Activated naive CD8-positive, alpha-beta T cell treated with anti-CD3 and anti-CD28 coated beads, Interleukin-2, amount 10 ng/mL, durations not matched to agents 7 days and 5 days (primary cell): ENCODE results near the gene PRPH. TPM values are rescaled to one million over a fixed set of nuclear protein-coding genes. Genes with fewer than 3 reads are reported as not detected.
A peak's percentile ranks its signal among the peaks of the same experiment; 100 is the strongest.
"Not testable (repeated sequence)": the region's sequence is repeated elsewhere in the genome, so short reads cannot be mapped to it uniquely, and the experiment has no call there.

ENCODE experiments used
- ATAC-seq: fragments of 150-1000 bp; cut with Tn5 transposase; one replicate; pipeline ENCODE4 v1.10.0; 2021; ENCODE audit warnings: low read depth, moderate library complexity
- POLR2A ChIA-PET: fragments of 350-600 bp; sonication (Branson Sonifier 250); formaldehyde crosslinking; loops from one replicate; lab custom pipeline; 2021; ENCODE audit warnings: antibody characterized with exemption; lab: Charles Lee
- DNase-seq: peaks from one replicate; pipeline ENCODE4 v3.0.0; 2021
- H3K27ac Mint-ChIP-seq: one replicate; pipeline ENCODE4 v1.8.0; 2022; ENCODE audit warnings: mild to moderate bottlenecking, mixed read lengths
- H3K27me3 Mint-ChIP-seq: one replicate; pipeline ENCODE4 v1.8.0; 2022; ENCODE audit warnings: mild to moderate bottlenecking, moderate library complexity, mixed read lengths
- H3K36me3 Mint-ChIP-seq: one replicate; pipeline ENCODE4 v1.8.0; 2021; ENCODE audit warnings: mild to moderate bottlenecking, mixed read lengths
- H3K4me1 Mint-ChIP-seq: one replicate; pipeline ENCODE4 v1.8.0; 2021; ENCODE audit warnings: mixed read lengths
- H3K4me3 Mint-ChIP-seq: one replicate; pipeline ENCODE4 v1.8.0; 2022; ENCODE audit warnings: mild to moderate bottlenecking, moderate library complexity, mixed read lengths
- H3K9me3 Mint-ChIP-seq: one replicate; pipeline ENCODE4 v1.8.0; 2021; ENCODE audit warnings: mixed read lengths
- total RNA-seq, 2 experiments: library from RNA; stranded (reverse); gene quantifications; one replicate each; pipeline ENCODE4 v1.2.3, GENCODE V29; 2021

Gene PRPH
- total RNA-seq, 2 experiments from 2014 or later = 0.67 TPM; not detected in 1

DNA sequence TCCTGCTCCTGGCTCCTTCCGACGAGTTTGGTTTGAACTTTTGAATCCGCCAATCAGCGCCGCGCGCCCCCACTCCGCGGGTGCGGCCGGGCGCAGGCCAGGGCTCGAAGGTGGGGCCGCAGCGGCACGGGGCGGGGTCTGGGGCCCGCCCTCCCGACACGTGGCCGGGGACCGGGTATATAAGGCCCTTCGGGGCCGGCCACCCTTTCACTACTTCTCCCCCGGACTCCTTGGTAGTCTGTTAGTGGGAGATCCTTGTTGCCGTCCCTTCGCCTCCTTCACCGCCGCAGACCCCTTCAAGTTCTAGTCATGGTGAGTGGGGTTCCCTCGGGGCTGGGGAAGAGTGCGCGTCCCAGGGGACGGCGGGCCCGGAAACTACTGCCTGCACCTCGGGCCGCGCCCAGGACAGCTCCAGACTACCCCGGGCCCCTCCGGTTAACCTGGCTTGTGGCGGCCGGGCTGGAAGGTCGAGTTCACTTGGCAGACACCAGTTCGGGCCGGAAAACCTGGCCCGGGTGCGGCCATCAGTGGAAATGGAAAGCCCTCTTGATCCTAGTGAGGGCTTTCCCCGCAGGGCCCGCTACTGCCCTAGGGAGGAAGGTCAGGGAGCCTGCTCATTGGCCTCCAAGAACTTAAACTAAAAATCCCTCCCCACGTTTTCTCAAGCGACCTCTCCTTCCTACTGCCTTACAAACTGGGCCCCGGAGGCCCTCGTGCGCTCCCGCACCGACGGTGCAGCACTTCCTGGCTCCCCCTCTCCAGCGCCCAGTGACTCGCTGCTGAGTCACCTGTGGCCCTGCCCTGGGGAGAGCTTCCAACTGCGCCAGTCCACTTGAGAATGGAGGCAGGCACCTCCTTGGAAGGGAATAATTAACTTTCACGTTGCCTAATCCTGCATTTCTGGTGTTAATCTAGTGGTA, 29.8 kb upstream of the PRPH start, which contains the start of gene TUBA1C:
TSS of gene TUBA1C (plus strand) at position 210 of the 920 bp plus-strand sequence. CDS start at position 310, 100 bp downstream.
- peaks cover 29% of the 10 kb centered on the region for H3K4me1 Mint-ChIP-seq
- peak within 1 kb of the TSS; percentile 98 for H3K27ac Mint-ChIP-seq
- no peaks in the 10 kb centered on the region for H3K9me3 Mint-ChIP-seq
- POLR2A ChIA-PET = interaction anchor here (0.5 to 4.7 kb wide), 27 partner anchors 8 to 1425 kb away, joined by 3 to 91 read pairs (median 4); partner anchors contain the start of genes C1QL4, DDX23, KMT2D and PRPH
- peak; percentile 97 for DNase-seq
- H3K27me3 Mint-ChIP-seq = no peaks in the 10 kb centered on the region
- peak within 1 kb of the TSS; percentile 99 for H3K4me3 Mint-ChIP-seq
- ATAC-seq = peak; percentile 85
- H3K36me3 Mint-ChIP-seq = peaks cover 18% of the 10 kb centered on the region

GRCh38 chr12:49269191-49269590, 25.8 kb upstream of the PRPH start:
- not testable (repeated sequence) for H3K27me3 Mint-ChIP-seq, H3K27ac Mint-ChIP-seq, H3K4me3 Mint-ChIP-seq, DNase-seq, H3K9me3 Mint-ChIP-seq, ATAC-seq
- Mint-ChIP-seq H3K36me3 (peaks cover 21% of the 10 kb centered on the region), H3K4me1 (peaks cover 18% of the 10 kb centered on the region)
- POLR2A ChIA-PET = interaction anchor here (1.3 kb wide), 1 partner anchor 53 kb away, joined by 4 read pairs; the partner anchor contains the start of gene TROAP

- no peak overlapping the region for H3K4me3 Mint-ChIP-seq
- POLR2A ChIA-PET = interaction anchor here (1.0 to 1.3 kb wide), 2 partner anchors 9 to 142 kb away, joined by 3 read pairs; partner anchors contain the start of gene TUBA1B
- peak overlapping the region; percentile 68 for H3K27ac Mint-ChIP-seq
- ATAC-seq = no peak
- peaks cover 7% of the 10 kb centered on the region for H3K4me1 Mint-ChIP-seq
- H3K27me3 Mint-ChIP-seq = no peaks in the 10 kb centered on the region
- H3K9me3 Mint-ChIP-seq = no peaks in the 10 kb centered on the region
- peaks cover 12% of the 10 kb centered on the region for H3K36me3 Mint-ChIP-seq
- DNase-seq = no peak
These were observed 21.9 kb upstream of the PRPH start for GRCh38 chr12:49272790-49273725.

DNA sequence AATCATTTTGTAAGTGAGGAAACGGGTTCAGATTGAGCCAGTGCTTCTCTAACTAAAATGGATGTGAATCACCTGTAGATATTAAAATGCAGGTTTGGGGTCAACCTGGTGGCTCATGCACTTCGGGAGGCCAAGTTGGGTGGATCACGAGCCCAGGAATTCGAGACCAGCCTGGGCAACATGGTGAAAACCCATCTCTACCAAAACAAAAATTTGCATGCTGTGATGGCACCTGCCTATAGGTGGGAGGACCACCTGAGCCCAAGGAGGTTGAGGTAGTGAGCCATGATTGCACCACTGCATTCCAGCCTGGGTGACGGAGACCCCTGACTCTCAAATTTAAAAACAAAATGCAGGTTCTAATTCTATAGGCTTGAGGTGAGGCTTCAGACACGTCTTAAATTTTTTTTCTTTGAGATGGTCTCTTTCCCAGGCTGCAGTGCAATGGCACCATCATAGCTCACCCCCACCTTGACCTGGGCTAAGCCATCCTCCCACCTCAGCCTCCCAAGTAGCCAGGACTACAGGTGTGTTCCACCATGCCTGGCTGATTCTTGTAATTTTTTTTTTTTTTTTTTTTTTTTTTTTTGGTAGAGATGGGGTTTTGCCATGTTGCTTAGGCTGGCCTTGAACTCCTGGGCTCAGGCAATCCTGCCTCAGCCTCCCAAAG, 21.1 kb upstream of the PRPH start:
- Mint-ChIP-seq H3K4me3 (no peak overlapping the region), H3K4me1 (peaks cover 4% of the 10 kb centered on the region), H3K9me3 (no peaks in the 10 kb centered on the region), H3K36me3 (peaks cover 12% of the 10 kb centered on the region), H3K27ac (no peak overlapping the region), H3K27me3 (peaks cover 2% of the 10 kb centered on the region)
- POLR2A ChIA-PET = interaction anchor here (1.0 to 1.3 kb wide), 2 partner anchors 9 to 143 kb away, joined by 3 read pairs; partner anchors contain the start of gene TUBA1B
- ATAC-seq (no peak), DNase-seq (no peak)

GRCh38 chr12:49274396-49275069, 20.4 kb upstream of the PRPH start:
- POLR2A ChIA-PET = interaction anchor here (1.2 kb wide), 1 partner anchor 205 kb away, joined by 3 read pairs; the partner anchor contains the start of gene RHEBL1
- DNase-seq (no peak), ATAC-seq (no peak)
- Mint-ChIP-seq H3K4me3 (no peak overlapping the region), H3K27me3 (peaks cover 5% of the 10 kb centered on the region), H3K36me3 (peaks cover 10% of the 10 kb centered on the region), H3K9me3 (no peaks in the 10 kb centered on the region), H3K27ac (no peak overlapping the region), H3K4me1 (peaks cover 4% of the 10 kb centered on the region)

- POLR2A ChIA-PET = interaction anchor here (0.6 to 1.2 kb wide), 3 partner anchors 11 to 232 kb away, joined by 3 to 5 read pairs (median 4); partner anchors contain the start of gene TUBA1B
- ATAC-seq = no peak
These were observed 18.4 kb upstream of the PRPH start for GRCh38 chr12:49276304-49277290.

DNA sequence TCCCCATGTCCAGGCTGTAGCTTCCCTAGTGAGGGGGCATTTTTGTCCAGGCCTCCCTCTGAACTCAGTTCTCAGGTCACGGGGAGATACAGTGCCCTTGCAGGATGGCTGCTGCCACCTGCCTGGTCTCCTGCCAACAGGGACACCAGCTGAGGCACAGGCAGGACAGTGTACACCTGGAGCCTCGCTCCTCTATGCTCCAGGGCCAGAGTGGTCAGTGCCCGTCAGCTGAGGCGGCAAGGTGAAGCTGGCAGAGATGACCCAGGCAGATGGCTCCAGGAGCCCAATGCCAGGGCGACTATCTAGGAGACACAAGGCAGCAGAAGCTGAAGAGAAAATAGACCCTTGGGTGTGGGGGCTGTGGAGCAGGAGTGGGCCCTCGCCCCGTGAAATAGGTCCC, 17.5 kb upstream of the PRPH start:
- no peak overlapping the region for H3K27ac Mint-ChIP-seq
- DNase-seq = no peak
- H3K4me3 Mint-ChIP-seq = no peak overlapping the region
- ATAC-seq = no peak
- H3K36me3 Mint-ChIP-seq = peaks cover 6% of the 10 kb centered on the region
- peaks cover 16% of the 10 kb centered on the region for H3K27me3 Mint-ChIP-seq
- H3K4me1 Mint-ChIP-seq = no peaks in the 10 kb centered on the region
- no peaks in the 10 kb centered on the region for H3K9me3 Mint-ChIP-seq
- POLR2A ChIA-PET = interaction anchor here (0.9 to 1.2 kb wide), 2 partner anchors 12 to 147 kb away, joined by 3 to 5 read pairs; partner anchors contain the start of gene TUBA1B

More at GRCh38 chr12:49276304-49277290, 18.4 kb upstream of the PRPH start:
- DNase-seq = no peak
- peaks cover 15% of the 10 kb centered on the region for H3K27me3 Mint-ChIP-seq
- peaks cover 6% of the 10 kb centered on the region for H3K36me3 Mint-ChIP-seq
- no peaks in the 10 kb centered on the region for H3K4me1 Mint-ChIP-seq
- no peaks in the 10 kb centered on the region for H3K9me3 Mint-ChIP-seq
- H3K4me3 Mint-ChIP-seq = no peak overlapping the region
- no peak overlapping the region for H3K27ac Mint-ChIP-seq

- Mint-ChIP-seq H3K27ac (no peak overlapping the region), H3K27me3 (peaks cover 17% of the 10 kb centered on the region), H3K36me3 (no peaks in the 10 kb centered on the region), H3K9me3 (no peaks in the 10 kb centered on the region), H3K4me3 (no peak overlapping the region), H3K4me1 (no peaks in the 10 kb centered on the region)
- POLR2A ChIA-PET = interaction anchor here (0.6 kb wide), 1 partner anchor 14 kb away, joined by 3 read pairs; no protein-coding TSS in a partner anchor
- DNase-seq (no peak), ATAC-seq (no peak)
These were observed 15.2 kb upstream of the PRPH start for GRCh38 chr12:49279706-49280159.

DNA sequence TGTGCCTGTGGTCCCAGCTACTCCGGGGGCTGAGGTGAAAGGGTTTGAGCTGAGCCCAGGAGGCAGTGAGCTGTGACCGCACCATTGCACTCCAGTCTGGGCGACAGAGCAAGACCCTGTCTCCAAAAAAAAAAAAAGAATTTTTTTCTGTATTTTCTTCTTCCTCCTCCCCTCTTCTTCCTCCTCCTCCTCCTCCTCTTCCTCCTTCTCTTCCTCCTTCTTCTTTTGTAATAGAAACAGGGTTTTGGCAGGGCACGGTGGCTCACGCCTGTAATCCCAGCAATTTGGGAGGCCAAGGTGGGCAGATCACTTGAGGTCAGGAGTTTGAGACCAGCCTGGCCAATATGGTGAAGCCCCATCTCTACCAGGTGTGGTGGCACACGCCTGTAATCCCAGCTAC, 14.4 kb upstream of the PRPH start:
- DNase-seq, H3K4me3 Mint-ChIP-seq, H3K27ac Mint-ChIP-seq, H3K4me1 Mint-ChIP-seq, H3K36me3 Mint-ChIP-seq, ATAC-seq, H3K9me3 Mint-ChIP-seq: not testable (repeated sequence)
- H3K27me3 Mint-ChIP-seq = peaks cover 19% of the 10 kb centered on the region
- POLR2A ChIA-PET = interaction anchor here (0.7 kb wide), 2 partner anchors 13 to 231 kb away, joined by 4 read pairs; no protein-coding TSS in a partner anchor

GRCh38 chr12:49282302-49282701, 12.6 kb upstream of the PRPH start:
- POLR2A ChIA-PET = no interaction called here
- H3K4me1 Mint-ChIP-seq = no peaks in the 10 kb centered on the region
- H3K4me3 Mint-ChIP-seq = no peak overlapping the region
- DNase-seq = no peak
- no peak for ATAC-seq
- no peaks in the 10 kb centered on the region for H3K9me3 Mint-ChIP-seq
- no peaks in the 10 kb centered on the region for H3K36me3 Mint-ChIP-seq
- no peak overlapping the region for H3K27ac Mint-ChIP-seq
- H3K27me3 Mint-ChIP-seq = peaks cover 29% of the 10 kb centered on the region
